ENCODE measurements around the gene EFCC1.

The EFCC1 gene, protein sequence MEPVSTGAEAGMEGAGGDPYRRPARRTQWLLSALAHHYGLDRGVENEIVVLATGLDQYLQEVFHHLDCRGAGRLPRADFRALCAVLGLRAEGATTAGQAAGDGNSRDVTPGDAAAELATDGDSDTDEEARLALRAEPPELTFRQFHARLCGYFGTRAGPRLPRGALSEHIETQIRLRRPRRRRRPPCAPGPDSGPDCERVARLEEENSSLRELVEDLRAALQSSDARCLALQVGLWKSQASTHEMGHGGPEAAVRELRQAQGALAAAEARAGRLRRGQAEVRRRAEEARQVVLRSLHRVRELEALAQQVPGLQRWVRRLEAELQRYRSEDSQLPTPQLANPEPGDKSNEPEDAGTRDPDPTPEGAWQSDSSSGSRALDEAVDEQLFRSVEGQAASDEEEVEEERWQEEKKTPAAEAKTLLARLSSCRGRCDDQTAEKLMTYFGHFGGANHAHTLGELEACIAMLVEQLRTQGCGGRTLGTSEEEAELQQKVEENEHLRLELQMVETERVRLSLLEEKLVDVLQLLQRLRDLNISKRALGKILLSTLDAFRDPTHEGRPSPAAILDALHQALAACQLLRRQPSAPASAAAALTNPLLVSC

DNA sequence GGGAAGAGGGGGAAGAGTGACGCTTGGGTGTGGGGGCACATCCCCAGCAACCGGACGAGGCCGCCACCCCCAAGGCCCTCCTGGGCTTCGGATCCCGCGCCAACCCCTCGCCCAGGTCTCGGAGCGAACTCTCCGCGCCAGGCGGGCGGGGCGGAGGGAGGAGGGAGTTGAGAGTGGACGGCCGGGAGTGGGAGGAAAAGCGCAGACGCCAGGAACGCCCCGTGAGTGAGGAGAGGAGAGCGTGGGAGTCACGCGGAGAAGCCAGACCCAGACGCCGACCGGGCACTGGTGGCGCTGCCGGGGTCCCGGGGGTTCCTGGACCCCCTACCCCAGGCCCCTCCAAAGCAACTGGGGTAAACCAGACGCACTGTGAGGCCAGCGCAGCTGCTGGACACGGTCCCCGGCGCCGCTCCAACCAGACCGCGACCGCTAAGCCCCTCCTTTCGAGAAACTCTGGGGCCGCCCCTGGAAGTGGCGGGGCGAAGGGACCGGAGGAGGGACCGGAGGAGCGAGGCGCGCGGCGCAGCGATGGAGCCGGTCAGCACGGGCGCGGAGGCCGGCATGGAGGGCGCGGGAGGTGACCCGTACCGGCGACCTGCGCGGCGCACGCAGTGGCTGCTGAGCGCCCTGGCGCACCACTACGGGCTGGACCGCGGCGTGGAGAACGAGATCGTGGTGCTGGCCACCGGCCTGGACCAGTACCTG, at the start of gene EFCC1:
EFCC1 (plus strand) TSS at position 204 of the 705 bp plus-strand sequence; CDS start at position 529, 325 bp downstream.
- no peak for DNase-seq

DNA sequence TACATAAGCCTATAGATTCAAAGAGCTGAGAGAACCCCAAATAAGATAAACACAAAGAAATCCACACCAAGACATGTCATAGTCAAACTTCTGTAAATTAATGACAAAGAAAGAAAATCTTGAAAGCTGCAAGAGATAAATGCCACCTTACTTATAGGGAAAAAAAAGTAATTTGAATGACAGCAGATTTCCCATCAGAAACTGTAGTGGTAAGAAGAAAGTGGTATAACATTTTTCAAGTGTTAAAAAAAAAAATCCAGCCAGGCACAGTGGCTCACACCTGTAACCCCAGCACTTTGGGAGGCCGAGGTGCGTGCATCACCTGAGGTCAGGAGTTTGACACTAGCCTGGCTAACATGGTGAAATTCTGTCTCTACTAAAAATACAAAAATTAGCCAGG, 44.7 kb upstream of the EFCC1 start:
- DNase-seq: no peak

DNA sequence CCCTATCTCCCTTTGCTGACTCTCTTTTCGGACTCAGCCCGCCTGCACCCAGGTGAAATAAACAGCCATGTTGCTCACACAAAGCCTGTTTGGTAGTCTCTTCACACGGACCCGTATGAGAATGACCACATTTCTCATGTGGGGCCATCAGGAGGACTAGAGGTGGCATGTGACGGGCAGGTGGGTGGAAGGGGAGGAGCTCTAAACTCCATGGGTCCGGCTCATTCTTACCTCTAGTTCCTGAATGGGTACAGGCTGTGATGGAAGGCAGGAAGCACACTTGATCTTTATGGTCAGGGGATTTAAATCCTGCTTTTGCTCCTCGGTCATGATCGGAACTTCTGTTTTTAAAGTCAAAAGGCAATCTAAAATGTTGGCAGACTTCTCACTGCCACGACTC, 35.8 kb upstream of the EFCC1 start:
- DNase-seq: no peak

DNA sequence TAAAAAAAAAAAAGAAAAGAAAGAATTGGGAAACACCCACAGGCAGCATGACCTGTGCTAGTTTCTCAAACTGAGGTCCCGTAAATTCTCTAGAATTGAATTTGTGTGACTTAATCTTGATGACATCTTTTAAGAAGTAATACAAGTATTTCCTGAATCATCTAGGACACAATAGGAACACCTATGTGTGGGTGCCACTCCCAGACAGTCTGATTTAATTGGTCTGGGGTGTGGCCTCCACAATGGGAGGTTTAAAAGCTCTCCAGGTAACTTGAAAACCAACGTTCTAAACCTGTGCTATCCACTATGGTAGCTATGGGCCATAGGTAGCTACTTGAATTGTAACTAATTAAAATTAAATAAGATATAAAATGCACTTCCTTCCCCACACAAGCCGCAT, 35.3 kb upstream of the EFCC1 start:
- DNase-seq: no peak

DNA sequence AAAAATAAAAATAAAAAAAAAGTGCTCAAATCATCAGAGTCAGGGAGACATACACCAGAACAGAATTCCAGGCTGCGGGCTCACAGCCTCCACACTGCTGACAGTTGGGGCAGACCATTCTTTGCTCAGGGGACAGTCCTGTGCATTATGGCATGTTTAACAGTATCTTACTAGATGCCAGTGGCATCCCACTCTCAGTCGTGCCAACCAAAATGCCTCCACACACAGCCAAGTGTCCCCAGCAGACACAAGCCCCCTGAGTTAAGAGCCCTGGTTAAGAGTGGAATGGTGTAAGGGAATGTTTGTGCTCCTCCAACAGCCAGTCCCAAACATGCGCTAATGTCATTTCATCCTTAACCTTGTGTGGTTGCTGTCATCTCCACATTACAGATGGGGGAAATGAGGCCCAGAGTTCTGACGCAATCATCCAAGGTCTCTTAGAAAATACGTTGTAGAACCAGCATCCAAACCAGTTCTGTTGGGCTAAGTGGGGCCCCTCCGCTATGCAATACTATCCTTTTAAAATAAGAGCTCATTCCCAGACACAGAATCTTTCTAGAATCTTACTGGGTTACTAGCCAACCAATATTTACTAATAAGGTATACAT, 33.3 kb upstream of the EFCC1 start:
- no peak for DNase-seq

DNA sequence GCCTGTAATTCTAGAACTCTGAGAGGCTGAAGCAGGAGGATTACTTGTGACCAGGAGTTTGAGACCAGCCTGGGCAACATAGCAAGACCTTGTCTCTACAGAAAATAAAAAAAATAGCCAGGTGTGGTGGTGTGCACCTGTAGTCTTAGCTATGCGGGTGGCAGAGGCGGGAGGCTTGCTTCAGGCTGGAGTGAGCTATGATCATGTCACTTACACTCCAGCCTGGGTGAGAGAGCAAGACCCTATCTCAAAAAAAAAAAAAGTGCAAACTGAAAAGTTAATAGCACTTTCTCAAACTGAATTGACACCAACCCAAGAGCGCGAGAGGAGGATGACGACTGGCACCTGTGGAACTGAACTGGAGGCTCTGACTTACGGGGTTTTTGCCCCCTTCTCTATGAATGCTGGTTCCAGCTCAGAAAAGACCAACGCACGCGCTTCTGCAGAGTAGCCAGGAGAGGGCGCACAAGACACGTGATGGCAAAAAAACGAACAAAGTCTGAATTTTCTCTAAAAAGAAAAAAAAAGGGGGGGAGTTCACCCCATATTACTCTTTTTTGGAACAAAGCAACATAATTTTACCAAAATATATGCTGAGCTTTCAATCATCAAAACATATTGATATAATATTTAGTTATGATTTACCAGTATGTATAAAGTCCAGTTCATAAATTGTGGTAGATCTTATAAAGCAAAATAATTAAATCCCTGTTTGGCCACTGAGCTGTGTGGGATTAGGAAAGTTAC, 30.9 kb upstream of the EFCC1 start:
- DNase-seq: peak; percentile 63

DNA sequence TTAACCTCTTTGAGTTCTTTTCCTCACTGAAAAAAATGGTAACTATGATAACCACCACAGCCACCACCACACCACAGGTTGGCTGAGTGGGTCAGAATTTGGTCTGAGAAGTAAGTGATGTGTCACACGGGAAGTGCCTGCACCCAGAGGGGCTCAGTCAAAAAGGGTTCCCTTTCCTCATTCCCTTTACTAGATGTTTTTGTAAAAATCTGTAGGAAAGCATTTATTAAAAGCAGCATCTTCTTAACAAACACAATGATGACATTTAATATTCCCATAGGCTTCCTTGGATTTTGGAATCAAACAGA, 30.4 kb upstream of the EFCC1 start:
- DNase-seq: peak; percentile 21

DNA sequence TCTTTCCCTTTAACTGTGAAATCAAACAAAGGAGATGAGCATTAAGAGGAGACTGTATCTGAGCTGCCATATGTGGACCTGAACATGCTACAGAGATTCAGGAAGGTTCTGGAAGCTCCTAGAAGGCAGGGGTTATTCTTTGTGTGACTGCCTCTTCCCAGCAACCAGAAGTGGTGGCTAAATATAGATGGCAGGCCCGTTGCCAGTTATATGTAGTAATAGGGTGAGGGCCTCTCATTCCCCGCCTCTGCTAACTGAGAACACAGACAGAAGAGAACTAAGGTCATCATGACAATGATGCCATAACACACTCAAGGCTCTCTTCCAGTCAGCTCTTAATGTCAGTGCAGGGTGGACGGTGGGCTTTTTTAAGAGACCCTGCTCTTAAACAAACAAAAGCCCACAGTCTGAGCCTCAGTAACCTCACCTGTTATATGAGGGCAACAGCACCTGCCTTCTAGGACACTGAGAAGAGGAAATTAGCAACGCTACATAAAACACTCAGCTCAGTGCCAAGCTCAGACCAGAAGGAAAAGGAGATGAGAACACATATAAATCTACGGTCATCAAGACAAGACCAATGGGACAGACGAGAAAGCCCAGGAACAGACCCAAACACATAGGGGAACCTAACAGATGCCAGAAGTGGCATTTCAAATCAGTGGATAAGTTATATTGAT, 29.5 kb upstream of the EFCC1 start:
- DNase-seq: no peak

DNA sequence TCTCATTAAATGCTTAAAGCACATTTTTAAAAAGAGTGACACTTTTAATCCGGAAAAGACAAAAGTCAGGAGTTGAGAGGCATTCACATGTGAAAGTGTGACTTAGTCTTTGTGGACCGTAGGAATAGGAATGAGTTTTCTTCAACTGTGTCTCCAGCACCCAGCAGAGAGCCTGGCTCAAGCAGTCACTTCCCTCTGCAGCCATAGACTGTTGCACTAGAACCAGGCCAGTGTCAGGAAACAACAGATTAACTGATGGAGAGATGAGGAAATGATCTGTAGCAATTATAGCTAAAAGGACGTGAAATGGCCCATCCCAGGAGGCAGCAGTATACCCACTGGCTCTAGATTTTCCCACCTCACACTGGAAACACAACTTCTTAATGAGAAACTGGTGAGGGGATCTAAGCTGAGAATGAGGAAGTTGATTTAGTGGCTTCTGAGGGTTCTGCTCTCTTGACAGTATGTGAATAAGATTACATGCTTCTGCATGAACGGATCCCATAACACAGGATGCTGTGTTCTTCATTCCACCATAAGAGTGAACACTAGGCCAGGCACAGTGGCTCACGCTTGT, 27.0 kb upstream of the EFCC1 start:
- DNase-seq: no peak

DNA sequence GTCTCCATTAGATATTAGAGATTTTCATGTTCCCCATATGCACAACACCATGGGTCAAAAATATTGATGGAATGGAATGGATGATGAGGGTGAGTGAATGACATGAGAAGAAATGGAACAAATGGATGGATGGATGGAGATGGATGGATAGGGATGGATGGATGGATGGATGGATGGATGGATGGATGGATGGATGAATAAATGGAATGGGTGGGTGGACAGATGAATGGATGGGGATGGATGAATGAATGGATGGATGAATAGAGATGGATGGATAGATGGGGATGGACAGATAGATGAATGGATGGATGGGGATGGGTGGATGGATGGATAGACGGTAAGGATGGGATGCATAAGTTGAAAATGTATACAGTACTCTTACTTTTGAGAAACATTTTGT, 25.8 kb upstream of the EFCC1 start:
- DNase-seq: no peak

DNA sequence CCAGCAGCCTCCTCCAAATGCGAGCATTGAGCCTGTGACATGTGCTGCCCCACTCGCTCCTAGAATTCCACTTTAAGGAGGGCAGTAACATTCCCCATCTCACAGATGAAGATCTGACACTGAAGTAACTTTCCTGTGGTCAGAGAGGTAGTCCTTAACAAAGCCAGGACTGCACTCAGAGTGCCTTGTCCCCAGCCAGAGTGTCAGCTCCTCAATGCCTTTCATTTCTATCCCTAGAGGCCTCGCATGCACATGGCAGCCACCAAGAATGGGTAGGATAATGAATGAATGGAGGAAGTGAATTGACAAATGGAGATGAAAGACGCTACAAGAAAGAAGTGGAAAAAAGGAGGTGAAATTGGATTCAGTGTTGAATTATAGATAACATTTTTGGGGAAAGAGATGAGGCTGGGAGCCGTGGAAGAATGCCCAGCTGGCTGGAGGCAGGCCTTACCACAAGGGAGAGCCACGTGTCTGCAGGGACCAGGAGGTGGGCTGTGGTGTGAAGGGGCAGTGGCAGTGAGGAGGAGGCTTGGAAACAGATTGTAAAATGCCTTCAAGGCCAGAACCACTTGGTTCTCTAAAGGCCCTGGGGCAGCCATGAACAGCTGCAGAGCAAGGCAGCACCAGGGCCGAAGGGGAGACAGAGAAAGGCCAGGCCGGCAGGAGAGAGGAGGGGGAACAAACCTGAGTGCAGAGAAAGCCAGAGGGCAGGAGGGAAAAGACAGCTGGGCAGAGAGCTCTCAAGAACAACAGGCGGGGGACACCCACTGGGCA, 17.6 kb upstream of the EFCC1 start:
- DNase-seq: no peak

DNA sequence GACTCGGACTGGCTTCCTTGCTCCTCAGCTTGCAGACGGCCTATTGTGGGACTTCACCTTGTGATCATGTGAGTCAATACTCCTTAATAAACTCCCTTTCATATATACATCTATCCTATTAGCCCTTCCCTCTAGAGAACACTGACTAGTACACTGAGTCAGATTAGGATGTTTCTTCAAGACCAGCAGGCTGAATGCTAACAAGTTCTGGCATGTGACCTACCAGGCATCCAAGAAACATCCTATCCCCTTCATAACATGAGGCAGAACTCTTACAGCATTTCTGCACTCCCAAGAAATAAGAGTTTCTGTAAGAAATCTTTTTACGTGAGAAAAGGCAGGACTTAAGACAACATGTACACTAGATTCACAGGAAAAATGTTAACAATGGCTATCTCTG, 16.5 kb upstream of the EFCC1 start:
- DNase-seq: no peak

DNA sequence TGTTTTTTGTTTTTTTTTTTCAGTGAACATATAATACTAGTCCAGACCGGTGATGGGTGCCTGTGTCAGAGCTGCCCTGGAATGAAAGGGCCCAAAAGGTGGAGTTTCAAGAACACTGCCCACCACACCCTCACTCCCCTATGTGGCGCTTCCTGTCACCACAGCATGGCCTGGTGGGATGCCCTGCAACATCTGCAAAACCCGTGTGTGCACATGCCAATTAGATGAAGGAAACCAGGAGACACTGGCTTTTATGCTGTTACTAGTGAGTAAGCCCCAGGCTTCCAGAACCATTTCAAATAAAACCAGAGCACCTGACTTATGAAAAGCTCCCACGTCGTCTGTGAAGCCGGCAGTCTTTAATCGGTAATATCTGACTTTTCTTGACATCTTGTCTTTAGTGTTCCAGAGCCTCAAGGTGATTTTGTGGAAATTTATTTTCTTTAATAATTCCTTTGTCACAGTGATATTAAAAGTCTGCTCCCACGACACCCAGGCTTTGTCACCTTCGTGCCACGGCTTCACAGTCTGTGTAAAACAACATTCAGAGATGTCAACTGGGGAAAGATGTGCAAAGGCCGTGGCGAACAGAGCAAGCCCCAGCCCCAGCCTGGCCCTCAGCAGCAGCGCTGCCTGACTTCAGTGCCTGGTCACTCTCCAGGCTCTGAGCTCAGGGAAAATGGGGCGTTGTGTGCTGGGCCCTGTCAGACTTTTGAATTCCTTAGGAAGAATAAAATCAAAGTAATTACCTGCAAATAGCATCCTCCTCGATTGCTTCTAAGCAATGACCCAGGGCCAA, 13.6 kb upstream of the EFCC1 start:
- DNase-seq: no peak

DNA sequence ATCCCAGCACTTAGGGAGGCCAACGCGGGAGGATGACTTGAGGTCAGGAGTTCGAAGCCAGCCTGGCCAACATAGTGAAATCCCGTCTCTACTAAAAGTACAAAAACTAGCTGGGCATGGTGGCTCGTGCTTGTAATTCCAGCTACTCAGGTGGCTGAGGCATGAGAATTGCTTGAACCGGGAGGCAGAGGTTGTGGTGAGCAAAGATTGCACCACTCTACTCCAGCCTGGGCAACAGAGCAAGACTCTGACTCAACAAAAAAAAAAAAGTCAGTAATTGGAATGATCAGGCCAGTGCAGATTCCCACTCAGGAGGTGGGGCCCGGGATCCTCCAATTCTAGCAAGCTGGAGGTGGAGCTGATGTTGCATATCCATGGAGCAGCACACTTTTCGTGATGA, 12.8 kb upstream of the EFCC1 start:
- DNase-seq: no peak

DNA sequence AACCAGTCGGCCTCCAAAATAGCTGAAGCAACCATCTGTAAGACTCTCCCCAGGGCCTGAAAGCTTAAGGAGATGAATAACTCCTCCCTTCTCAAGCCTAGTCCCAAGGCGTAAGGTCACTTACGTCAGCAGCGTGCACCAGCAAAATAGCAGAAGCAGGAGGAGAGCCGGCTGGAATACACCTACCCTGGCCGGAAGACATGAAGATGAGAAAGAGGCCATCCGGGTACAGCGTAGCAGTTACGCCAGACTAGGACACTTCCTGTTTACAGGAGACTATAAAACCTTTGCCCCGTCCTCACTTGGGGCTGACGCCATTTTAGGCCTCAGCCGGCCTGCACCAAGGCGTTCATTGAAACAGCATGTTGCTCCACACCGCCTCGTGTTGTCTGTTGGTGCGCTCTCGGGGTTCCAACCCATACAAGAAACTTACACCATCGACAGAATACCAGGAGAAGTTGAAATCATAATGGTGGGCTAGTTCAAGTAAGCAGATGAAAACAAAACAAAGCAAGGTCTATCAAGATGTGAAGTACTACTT, 9.7 kb upstream of the EFCC1 start:
- DNase-seq: no peak

DNA sequence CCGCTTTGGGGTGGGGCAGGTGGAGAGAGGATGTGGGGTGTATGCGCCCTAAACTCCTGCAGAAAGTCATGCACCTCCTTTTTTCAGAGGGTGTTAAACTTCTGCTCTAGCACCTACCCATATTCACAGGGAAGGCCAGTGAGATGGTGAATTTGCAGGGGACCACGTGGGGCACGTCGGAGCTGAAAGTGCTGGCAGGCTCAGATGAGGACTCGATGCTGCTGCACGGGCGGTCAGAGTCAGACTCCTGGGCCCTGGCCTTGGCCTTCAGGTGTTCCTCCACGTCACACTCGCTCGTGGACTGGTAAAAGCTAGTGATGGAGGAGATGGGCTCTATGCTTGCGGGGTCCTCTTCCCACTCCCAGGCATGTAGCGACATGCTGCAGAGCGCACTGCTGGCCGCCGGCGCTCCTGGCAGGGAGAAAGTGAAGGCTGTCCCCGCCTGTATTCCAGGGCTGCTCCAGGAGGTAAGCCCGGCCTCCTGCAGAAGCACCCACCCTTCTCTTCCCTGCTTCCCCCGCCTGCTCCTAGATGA, 8.1 kb upstream of the EFCC1 start:
- no peak for DNase-seq

DNA sequence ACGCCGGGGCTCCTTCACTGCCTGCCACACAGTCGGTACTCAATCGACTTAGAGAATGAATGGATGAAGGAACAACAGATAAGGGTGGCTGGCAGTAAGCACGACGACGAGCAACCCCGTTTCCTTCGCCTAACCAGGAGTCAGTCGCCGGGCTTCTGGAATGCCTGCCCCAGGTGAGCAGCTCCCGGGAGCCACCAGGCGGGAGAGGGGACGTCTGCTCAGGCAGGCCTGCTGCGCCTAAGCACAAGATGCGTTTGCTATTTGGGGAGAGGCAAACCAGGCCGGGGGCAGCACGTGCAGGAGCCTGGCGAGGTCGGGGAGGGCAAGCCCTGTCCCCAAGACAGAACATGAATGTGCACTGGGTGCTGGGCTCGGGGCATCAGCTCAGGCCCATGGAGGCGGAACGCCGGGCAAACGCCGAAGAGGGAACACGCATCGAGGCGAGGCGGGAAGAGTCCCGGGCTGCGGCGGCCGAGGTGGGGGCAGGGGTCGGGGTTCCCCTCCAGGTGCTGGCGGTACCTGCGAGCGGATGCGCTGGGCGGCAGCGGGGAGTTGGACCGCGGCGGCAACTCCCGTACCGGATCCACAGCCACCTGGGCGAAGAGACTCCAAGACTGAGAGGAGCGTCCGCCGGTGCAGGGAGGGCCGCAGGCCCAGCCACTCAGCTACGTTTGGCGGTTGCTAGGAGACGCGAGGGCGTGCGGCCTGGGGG, 7.5 kb upstream of the EFCC1 start, which contains the start of gene CFAP92:
CFAP92 (minus strand) TSS at position 616 of the 712 bp plus-strand sequence. CDS start 772 bp downstream, outside the sequence.
- DNase-seq: peak; percentile 89

DNA sequence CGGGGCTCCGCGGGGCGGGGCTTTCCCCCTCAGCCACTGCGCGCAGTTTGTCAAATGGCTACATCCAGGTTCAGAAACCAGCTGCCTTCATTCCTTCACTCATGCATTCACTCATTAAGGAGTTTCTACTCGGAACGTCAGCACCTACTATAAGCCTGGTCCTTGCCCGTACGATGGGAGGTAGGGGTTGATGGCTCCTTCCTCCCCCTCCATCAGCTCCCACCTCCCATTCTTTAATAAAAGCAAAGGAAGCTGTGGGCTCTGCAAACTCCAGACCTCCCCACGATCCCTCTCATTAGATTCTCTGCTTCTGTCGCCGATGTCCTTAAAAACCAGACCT, 7.0 kb upstream of the EFCC1 start:
- no peak for DNase-seq
